ENCODE measurements around the gene GARS1.
"Not testable (repeated sequence)": the region's sequence is repeated elsewhere in the genome, so short reads cannot be mapped to it uniquely, and the experiment has no call there.

GARS1 gene

DNA sequence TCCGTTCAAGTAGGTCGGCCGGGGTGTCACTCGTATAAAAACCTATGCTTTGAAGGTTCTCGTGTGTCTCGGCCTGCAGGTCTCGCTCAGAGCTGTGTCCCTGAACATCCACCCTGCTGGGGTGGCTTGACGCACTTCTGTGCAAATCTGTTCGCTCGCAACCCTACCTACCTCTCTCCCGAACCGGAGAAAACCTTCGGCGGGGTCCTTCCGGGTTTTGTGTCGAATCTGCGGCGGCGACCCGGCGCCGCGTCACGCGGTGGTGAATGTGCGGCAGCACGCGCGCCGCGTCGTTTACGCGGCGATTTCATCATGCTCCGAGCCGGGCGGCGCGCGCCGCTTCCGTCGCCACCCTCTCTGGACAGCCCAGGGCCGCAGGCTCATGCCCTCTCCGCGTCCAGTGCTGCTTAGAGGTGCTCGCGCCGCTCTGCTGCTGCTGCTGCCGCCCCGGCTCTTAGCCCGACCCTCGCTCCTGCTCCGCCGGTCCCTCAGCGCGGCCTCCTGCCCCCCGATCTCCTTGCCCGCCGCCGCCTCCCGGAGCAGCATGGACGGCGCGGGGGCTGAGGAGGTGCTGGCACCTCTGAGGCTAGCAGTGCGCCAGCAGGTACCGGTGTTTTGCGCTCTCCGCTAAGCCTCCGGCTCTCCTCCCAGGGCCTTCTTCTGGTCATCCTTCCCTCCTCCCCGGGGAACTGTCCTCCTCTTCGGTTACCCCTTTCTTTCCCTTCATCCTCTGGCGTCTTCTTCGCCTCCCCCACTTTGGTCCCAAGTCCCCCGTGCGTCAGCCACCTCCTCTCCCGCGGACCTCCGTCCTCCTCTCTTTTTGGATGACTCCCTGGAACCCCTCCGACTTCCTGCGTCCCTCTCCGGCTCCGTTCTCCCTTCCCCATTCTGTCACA is at the start of gene GARS1:
GARS1 (plus strand) TSS at position 339 of the 896 bp plus-strand sequence; CDS start at position 383, 44 bp downstream.
- DNase-seq, result peak; percentile 91

DNA sequence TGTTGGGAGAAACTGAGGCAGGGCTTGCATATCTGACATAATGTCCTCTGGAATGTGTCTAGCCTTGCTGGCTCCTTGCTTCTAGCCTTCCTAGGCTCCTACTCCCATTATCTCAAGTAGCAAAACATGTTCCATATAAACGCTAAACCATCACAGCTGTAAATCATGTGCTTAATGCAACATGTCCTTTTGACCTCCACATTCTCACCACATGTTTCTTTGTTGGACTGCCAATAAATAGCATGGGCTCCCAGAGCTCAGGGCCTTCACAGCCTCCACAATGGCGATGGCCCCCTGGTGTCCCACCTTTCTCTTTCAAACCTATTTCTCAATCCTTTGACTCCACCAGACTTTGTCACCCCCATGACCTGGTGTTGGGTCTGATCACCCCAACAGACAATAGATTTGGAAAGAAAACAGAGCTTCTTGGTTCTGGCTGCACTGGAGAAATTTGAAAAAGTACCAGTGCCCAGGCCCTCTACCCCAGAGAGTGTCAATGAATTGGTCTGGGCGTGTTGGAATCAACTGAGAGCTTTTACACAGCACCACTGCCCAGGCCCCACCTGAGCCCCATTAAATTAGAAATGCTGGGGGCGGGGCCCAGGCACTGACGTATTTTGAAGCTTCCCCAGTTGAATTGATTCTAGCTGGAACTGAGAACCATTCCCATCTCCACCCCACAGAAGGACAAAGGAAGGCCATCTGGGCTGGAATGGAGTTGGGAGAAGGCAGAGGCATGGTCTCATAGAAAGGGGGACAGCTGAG is 48.7 kb upstream of the GARS1 start:
- no peak for DNase-seq

DNA sequence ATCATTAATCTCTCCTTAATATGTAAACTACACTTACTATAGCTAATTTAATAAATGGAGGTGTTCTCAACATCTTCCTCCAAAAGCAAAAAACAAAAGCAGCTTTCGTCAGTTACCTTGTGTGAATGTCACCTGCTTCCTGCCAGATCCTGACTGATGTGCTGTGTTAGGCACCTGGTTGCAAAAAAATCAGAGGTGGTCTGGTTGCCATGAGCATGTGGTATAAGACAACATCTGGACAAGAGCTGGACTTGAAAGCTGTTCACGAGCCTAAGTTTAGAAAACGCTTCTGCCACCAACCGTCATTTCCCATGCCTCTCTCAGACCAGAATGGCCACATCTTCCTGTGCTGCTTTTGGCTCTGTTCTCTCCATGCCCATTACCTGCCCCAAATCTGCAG is 48.1 kb upstream of the GARS1 start:
- DNase-seq, result no peak

DNA sequence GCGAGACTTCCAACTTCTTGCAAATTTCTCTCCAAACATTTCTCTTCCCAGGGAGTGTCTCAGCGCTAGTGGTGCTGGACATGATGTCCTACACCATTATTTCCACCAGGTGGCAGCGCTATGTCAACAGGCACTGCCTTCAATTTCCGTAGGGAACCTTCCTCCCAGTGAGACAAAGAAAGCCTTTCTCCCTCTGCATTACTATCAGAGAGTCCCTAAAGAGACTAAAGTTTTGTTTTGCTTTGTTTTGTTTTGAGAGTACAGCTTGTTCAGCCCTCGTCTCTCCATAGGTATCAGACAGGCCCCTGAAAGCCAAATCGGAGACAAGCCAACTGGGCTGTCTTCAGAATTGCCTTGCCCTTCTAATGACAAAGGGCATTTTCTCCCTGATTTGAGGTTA is 45.8 kb upstream of the GARS1 start:
- peak; percentile 23 for DNase-seq

DNA sequence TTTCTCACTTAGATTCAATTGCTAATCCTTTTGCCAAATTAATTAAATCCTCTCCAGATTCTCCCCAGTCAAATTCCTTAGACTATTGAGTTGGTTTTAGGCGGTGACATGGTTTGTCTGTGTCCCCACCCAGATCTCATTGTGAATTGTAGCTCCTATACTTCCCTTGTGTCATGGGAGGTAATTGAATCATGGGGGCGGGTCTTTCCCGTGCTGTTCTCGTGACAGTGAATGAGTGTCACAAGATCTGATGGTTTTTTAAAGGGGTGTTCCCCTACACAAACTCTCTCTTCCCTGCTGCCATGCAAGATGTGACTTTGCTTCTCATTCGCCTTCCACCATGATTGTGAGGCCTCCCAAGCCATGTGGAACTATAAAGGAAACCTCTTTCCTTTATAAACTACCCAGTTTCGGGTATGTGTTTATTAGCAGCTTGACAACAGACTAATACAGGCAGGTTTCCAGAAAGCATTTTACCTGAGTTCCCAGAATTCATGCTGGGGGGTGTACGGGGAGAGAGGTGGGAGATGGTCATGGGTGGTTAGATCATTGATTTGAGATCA is 44.7 kb upstream of the GARS1 start:
- no peak for DNase-seq

- no peak for DNase-seq
These were observed 42.3 kb upstream of the GARS1 start for GRCh38 chr7:30552330-30552729.

- no peak for DNase-seq
These were observed 41.5 kb upstream of the GARS1 start for GRCh38 chr7:30553141-30553540.

- no peak for DNase-seq
These were observed 41.1 kb upstream of the GARS1 start for GRCh38 chr7:30553546-30553945.

DNA sequence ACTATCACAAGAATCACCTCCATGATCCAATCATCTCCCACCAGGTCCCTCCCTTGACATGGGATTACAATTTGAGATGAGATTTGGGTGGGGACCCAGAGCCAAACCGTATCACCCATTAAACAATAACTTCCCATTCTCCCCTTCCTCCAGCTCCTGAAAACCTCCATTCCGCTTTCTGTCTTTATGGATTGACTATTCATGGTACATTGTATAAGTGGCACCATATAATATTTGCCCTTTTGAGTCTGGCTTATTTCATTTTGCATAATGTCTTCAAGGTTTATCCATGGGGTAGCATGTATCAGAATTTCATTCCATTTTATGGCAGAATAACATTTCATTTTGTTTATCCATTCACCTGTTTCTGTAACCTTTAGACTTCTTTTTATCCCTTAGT is 39.2 kb upstream of the GARS1 start:
- no peak for DNase-seq

DNA sequence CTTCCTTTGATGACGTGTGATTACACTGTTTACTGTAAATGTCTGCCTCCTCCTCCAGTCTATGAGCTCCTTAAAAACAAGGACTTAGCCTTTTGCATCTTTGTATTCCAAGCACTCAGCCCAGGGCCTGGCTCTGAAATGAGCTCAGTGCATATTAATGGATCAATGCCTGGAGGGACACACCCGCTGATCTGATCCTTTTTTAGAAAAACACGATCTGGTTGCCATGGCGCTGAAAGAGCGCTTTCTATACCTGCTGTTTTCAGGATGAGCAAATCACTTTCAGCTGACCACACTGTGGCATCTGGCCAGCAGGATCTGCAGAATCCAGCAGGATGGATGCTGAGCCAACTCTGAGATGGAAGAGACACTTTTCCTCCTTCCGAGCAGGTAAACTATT is 37.8 kb upstream of the GARS1 start:
- DNase-seq, result no peak

GRCh38 chr7:30557245-30557644 is 37.4 kb upstream of the GARS1 start:
- DNase-seq, result no peak

DNA sequence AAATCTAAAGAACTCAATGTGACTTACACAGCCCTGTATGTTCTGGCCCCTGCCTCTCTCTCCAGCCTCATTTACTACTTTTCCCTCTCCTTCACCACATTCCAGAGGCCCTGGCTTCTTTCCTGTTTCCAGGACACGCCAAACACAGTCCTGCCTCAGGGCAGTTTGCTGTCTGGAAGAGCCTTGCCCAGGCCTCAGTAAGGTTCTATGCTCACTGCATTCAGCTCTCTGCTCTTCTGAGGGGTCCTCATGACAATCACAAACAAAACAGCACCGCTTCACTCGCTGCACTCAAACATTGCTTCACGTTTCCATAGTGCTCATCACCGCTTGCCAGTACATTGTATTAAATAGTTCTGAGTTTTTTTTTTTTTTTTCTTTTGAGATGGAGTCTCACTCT is 35.1 kb upstream of the GARS1 start:
- DNase-seq, result no peak

GRCh38 chr7:30561389-30561788 is 33.3 kb upstream of the GARS1 start:
- no peak for DNase-seq

- DNase-seq, result no peak
These were observed 32.2 kb upstream of the GARS1 start for GRCh38 chr7:30562498-30562897.

- no peak for DNase-seq
These were observed 31.8 kb upstream of the GARS1 start for GRCh38 chr7:30562909-30563308.

GRCh38 chr7:30563326-30563942 is 31.2 kb upstream of the GARS1 start:
- no peak for DNase-seq

DNA sequence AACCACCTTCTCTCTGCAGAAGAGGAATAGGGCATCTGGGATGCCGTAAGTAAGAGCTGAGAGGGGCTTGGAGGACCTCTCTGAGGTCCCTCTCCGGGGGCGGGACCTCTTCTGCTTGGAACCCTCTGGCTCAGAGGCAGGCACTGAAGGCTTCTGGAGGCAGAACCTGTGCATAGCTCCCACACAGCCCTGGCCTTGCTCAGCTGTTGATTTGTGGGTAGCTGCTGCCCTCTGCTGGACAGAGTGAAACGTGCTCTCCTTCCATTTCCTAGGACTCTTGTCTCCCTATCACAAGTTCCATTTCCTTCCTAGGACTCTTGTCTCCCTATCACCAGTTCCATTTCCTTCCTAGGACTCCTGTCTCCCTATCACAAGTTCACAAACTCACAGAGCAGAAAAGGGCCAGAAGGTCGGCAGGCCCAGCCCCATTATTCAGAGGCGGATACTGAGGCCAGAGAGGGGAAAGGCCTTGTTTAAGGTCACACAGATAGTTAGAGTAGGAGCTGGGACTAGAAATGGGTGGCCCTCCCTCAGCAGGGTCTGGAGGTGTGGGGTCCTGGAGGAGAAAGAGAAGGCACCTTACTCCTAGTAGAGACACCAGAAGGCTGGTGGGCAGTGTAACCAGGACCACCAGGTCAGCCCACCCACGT is 30.3 kb upstream of the GARS1 start:
- DNase-seq, result peak; percentile 76

DNA sequence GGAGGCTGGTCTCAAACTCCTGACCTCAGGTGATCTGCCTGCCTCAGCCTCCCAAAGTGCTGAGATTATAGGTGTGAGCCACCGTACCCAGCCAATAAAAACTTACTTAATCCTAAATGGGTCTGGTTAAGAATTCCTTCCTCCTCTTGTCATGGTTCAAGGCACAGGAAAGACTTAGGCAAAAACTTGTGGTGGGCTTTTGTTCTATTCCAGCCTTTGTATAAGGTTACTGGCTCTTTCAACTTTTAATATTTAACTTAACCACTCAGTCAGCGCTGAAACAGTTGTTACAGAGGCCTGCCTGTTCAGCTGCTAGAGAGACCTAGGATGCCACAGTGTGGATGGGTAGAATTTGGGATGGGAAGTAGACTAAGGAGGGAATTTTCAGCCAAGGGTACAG is 28.1 kb upstream of the GARS1 start:
- DNase-seq, result no peak

- DNase-seq, result no peak
These were observed 27.6 kb upstream of the GARS1 start for GRCh38 chr7:30567081-30567480.

- not testable (repeated sequence) for DNase-seq
These were observed 24.4 kb upstream of the GARS1 start for GRCh38 chr7:30570238-30570637.

GRCh38 chr7:30572212-30572841 is 22.4 kb upstream of the GARS1 start:
- no peak for DNase-seq

DNA sequence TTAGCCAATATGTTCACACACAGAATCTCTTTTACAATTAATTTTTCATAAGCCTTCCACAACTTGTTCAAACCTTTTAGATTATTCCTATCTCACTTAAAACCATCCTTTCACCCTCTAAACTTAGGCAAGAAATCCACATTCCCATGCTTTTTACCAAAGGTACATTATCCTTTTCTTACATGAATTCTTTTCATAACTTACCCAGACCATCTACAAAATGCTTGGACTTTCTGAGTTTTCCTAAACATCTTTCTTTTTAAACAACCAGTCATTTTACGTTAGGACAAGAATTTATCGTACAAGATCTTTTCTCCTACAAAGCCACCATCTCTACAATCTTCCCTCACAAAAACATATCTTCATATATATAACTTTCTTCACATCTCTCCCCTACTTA is 18.8 kb upstream of the GARS1 start:
- no peak for DNase-seq
